ENCODE measurements around the gene TC2N. TPM values are rescaled to one million over a fixed set of nuclear protein-coding genes. Genes with fewer than 3 reads are reported as not detected.

Gene TC2N
- total RNA-seq, 1 experiment from 2014 or later = 7.7 TPM

DNA sequence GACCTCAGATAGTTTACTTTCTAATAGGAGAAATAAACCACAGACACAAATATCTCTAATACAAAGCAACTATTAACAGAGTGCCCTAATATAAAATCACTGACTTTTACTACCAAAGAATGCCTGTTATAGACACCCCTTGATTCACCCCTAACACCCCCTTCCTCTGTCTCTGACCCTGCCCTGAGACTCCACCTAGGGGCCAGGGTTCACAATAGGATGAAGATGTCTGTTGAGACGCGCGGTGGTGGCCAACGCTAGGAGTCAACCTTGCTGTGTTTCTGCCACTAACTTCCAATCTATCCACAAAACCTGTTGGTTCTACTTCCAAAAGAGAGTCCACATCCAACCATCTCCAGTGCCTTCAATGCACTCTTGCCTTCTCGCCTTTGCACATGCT, 10.9 kb upstream of the TC2N start:
- POLR2A ChIA-PET (ENCODE audit: unreplicated experiment) = no interaction called here

DNA sequence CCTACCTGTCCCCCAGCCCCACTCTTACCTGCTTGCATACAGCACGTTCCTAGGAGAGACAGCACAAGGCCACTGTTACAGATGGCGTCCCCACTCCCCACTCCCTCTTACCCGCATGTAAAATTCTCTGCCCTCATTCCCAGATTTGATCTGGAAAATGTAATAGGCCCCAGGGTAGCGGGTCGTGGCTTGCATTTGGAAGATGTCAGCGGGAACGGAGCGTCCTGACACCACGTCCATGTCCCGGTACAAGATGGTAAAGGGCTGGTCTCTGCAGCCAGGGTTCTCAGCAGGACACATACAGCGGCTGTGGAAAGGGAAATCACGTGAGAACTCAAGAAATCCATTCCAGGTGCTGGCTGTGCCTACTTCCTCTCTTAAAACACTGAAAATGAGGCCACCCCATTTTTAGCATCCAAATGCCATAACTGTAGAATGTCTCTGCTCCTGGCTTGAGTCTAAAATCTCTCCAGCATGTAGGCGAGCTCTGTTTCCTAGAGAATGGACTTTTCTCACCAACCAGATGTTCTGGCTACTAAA, 10.1 kb upstream of the TC2N start:
- H4K20me1 ChIP-seq (ENCODE audit: insufficient read depth) = no peaks in the 10 kb centered on the region
- peaks cover 4% of the 10 kb centered on the region; the same call in 1 of the 2 replicates for H3F3A ChIP-seq (ENCODE audit: insufficient read depth, low read depth)
- no peak overlapping the region for H2AFZ ChIP-seq
- H3K27ac ChIP-seq = no peak overlapping the region
- H3K4me2 ChIP-seq = no peak overlapping the region
- ChIA-PET CTCF (interaction anchor here (0.5 kb wide), 1 partner anchor 35 kb away, joined by 6 read pairs; no protein-coding TSS in a partner anchor), POLR2A (ENCODE audit: unreplicated experiment) (no interaction called here)
- H3K4me1 ChIP-seq (replicated peaks; ENCODE audit: insufficient read depth) = peaks cover 9% of the 10 kb centered on the region
- no peaks in the 10 kb centered on the region for H3K79me2 ChIP-seq (ENCODE audit: low read depth)
- no peaks in the 10 kb centered on the region for H3K9me3 ChIP-seq (ENCODE audit: insufficient read depth, low read depth)
- no peak for TF ChIP-seq EZH2 (IDR thresholded peaks at IDR 0.05; ENCODE audit: low read depth)
- TF ChIP-seq, protein P1, sequence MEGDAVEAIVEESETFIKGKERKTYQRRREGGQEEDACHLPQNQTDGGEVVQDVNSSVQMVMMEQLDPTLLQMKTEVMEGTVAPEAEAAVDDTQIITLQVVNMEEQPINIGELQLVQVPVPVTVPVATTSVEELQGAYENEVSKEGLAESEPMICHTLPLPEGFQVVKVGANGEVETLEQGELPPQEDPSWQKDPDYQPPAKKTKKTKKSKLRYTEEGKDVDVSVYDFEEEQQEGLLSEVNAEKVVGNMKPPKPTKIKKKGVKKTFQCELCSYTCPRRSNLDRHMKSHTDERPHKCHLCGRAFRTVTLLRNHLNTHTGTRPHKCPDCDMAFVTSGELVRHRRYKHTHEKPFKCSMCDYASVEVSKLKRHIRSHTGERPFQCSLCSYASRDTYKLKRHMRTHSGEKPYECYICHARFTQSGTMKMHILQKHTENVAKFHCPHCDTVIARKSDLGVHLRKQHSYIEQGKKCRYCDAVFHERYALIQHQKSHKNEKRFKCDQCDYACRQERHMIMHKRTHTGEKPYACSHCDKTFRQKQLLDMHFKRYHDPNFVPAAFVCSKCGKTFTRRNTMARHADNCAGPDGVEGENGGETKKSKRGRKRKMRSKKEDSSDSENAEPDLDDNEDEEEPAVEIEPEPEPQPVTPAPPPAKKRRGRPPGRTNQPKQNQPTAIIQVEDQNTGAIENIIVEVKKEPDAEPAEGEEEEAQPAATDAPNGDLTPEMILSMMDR (conservative IDR thresholded peaks at IDR 0.05) = no peak
- H3K4me3 ChIP-seq = no peak overlapping the region
- H3K9me2 ChIP-seq (ENCODE audit: insufficient read depth) = no peaks in the 10 kb centered on the region
- no peak for DNase-seq
- intact Hi-C loops (cut with micrococcal nuclease; ENCODE audit: unreplicated experiment) = no loop called here
- H3K36me3 ChIP-seq (ENCODE audit: low read depth) = no peaks in the 10 kb centered on the region
- H3K27me3 ChIP-seq (ENCODE audit: insufficient read depth, low read depth) = no peaks in the 10 kb centered on the region
- no TSS peak for BruUV-seq (replicated peaks)

More for the DNA sequence above, 10.9 kb upstream of the TC2N start:
- CTCF ChIA-PET = no interaction called here
- Histone ChIP-seq H4K20me1 (ENCODE audit: insufficient read depth) (no peaks in the 10 kb centered on the region), H2AFZ (no peak overlapping the region), H3K4me1 (replicated peaks; ENCODE audit: insufficient read depth) (peaks cover 3% of the 10 kb centered on the region), H3F3A (ENCODE audit: insufficient read depth, low read depth) (no peaks in the 10 kb centered on the region), H3K36me3 (ENCODE audit: low read depth) (no peaks in the 10 kb centered on the region), H3K27me3 (ENCODE audit: insufficient read depth, low read depth) (no peaks in the 10 kb centered on the region), H3K4me2 (no peak overlapping the region), H3K9me2 (ENCODE audit: insufficient read depth) (no peaks in the 10 kb centered on the region), H3K4me3 (no peak overlapping the region), H3K9me3 (ENCODE audit: insufficient read depth, low read depth) (no peaks in the 10 kb centered on the region), H3K79me2 (ENCODE audit: low read depth) (no peaks in the 10 kb centered on the region), H3K27ac (no peak overlapping the region)
- intact Hi-C loops (cut with micrococcal nuclease; ENCODE audit: unreplicated experiment) = no loop called here
- no peak for TF ChIP-seq EZH2 (IDR thresholded peaks at IDR 0.05; ENCODE audit: low read depth)
- BruUV-seq (replicated peaks) = no TSS peak
- no peak for DNase-seq

DNA sequence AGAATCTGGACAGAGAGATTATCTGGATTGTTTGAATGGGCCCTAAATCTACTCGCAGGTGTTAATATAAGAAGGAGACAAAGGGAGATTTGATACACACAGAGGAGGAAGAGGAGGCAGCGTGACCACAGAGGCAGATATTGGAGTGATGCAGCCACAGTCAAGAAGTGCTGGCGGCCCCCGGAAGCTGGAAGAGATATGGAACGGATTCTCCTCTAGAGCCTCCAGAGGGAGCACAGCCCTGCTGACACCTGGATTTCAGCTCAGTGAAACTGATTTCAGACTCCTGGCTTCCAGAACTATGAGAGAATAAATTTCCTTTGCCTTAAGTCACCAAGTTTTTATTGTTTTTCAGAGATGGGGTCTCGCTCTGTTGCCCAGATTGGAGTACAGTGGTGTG, 9.2 kb upstream of the TC2N start:
- no peaks in the 10 kb centered on the region for H3K9me3 ChIP-seq (ENCODE audit: insufficient read depth, low read depth)
- no peaks in the 10 kb centered on the region for H3K36me3 ChIP-seq (ENCODE audit: low read depth)
- no peaks in the 10 kb centered on the region for H3K27me3 ChIP-seq (ENCODE audit: insufficient read depth, low read depth)
- no peak overlapping the region for H2AFZ ChIP-seq
- no peaks in the 10 kb centered on the region for H3K79me2 ChIP-seq (ENCODE audit: low read depth)
- no peaks in the 10 kb centered on the region for H4K20me1 ChIP-seq (ENCODE audit: insufficient read depth)
- CTCF ChIA-PET = no interaction called here
- H3K4me1 ChIP-seq (replicated peaks; ENCODE audit: insufficient read depth) = peaks cover 19% of the 10 kb centered on the region
- H3F3A ChIP-seq (ENCODE audit: insufficient read depth, low read depth) = peaks cover 11% of the 10 kb centered on the region; the same call in 1 of the 2 replicates
- TF ChIP-seq, protein P1 (conservative IDR thresholded peaks at IDR 0.05) = no peak
- TF ChIP-seq EZH2 (IDR thresholded peaks at IDR 0.05; ENCODE audit: low read depth) = no peak
- no peak overlapping the region for H3K27ac ChIP-seq
- POLR2A ChIA-PET (ENCODE audit: unreplicated experiment) = no interaction called here
- no TSS peak for BruUV-seq (replicated peaks)
- intact Hi-C loops (cut with micrococcal nuclease; ENCODE audit: unreplicated experiment) = no loop called here
- H3K4me2 ChIP-seq = no peak overlapping the region
- no peak for DNase-seq
- H3K9me2 ChIP-seq (ENCODE audit: insufficient read depth) = no peaks in the 10 kb centered on the region
- H3K4me3 ChIP-seq = no peak overlapping the region
